RCC 7860 (cell line): Measurements from ENCODE around the gene RAP2A.

Experiments
- DNase-seq: peaks from one replicate; pipeline ENCODE4 v3.0.0-alpha.2; 2015; ENCODE audit warnings: low spot score
- FAIRE-seq: peaks from 2 replicates; lab custom pipeline; 2012; peaks lifted over from hg19 to GRCh38; lab: Jason Lieb, UNC

RAP2A gene

GRCh38 chr13:97422118-97423054 is 11.6 kb upstream of the RAP2A start:
- DNase-seq (no peak), FAIRE-seq (no peak)

- DNase-seq, result no peak
- no peak for FAIRE-seq
Observed at GRCh38 chr13:97423300-97424045, 10.5 kb upstream of the RAP2A start.

DNA sequence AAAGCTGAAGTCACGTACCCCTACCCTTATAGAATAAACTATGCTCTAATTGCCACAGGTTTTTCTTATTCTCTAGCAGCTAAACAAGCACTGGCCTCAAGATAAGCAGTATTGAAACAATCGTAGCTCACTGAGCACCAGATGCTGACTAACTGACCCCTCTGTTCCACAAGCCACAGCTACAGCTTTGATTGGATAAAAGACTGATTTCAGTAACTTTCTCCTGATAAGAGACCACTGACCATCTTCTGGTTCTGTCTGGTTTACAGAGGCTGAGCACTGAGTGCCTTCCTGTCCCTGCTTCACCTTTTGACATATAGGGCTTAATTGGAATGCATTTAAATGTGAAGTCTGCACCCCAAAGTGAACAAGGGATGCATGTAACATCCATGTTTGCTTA is 8.4 kb upstream of the RAP2A start:
- DNase-seq, result no peak
- FAIRE-seq, result no peak

DNA sequence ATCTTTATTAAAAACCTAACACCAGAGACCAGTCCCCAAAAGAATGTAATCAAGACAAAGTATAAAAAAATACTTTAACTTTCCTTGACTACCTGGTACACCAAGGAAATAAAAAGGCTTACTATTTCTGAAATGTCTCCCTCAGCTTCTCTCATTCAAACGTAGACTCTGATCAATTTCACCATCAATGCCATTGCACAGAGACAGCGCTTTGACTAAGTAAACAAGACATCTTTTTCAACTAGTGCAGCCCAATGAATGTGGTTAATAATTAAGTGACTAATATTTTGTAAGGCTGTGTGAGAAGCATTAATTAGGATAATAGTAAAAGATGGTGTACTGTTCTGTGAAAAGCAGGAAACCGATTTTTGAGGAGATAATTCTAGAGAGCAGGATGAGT is 7.3 kb upstream of the RAP2A start:
- FAIRE-seq, result no peak

GRCh38 chr13:97429681-97430081 is 4.3 kb upstream of the RAP2A start:
- FAIRE-seq (no peak), DNase-seq (no peak)

More for the DNA sequence above, 7.3 kb upstream of the RAP2A start:
- no peak for DNase-seq

GRCh38 chr13:97430296-97430695 is 3.7 kb upstream of the RAP2A start:
- no peak for DNase-seq
- FAIRE-seq, result no peak

- DNase-seq, result no peak
- FAIRE-seq, result no peak
Observed at GRCh38 chr13:97431171-97431764, 2.7 kb upstream of the RAP2A start.

DNA sequence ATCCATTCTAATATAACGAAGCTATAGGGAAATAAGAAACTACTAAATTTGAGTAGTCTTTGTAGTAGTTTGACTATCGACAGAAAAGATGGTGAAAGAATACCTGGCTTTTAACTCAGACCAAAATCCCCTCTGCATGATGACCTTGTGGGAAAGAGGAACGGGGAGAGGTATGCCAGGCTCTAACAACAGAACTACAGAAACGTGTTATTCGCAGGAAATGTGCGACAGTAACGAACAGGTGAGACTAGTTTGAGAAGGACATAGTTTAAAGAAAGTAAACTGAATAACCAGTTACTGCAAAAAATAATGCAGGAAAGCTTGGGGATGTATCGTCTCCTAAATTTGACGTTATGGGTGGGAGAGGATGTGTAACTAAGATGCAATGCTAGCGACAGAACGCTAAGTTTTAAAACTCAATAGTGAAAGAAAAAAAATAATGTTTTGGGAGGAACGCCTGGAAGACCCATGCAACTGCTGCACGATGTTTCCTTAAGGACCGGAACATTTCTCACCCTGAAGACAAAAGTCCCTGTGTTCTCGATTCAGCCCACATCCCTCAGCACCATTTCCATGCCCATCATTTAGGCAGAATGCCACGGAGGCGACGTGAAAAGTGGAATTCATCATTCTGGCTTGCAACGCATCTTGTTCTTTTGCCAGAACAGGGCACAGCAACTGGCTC is 1.6 kb upstream of the RAP2A start:
- FAIRE-seq, result no peak

DNA sequence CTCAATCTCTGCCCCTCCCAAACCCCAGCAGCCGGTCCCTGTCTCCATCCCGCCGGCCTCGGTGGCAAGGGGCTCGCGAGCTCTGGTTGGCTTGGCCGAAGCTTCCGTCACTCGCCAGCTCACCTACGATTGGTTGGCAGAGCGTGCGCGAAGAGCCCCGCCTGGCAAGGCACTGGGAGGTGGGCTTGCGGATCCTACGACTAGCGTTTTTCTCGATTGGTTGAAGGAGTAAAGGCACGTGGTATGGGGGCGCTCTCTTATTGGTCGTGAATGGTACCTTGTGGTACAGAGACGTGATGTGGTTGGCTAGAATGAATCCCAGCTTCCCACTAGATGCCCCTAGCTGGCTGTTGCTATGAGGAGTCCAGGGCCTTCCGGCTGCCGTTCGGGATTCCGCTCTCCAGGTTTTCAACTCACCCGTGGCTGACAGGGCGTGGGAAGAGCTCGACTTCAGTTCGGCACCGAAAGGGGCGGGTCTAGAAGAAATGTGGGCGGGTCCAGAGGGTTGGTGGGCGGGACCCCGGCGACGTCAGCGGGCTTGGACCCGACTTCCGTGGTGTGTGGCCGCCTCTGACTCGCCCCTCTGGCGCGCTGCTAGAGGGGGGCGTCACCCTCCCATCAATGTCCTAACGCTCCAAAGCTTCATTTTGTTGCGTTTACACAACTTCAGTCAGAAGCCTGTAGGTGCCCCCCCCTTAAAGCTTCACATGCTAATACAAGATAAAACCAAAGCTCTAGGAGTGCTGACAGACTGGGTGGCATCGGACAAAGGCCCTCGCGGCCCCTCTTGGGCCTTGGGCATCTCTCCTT is 847 bp upstream of the RAP2A start:
- DNase-seq (peak; percentile 99), FAIRE-seq (peak; percentile 92)

More for the DNA sequence above, 1.6 kb upstream of the RAP2A start:
- DNase-seq, result no peak

- FAIRE-seq (no peak), DNase-seq (no peak)
Observed at GRCh38 chr13:97434397-97435201, 630 bp downstream of the RAP2A start.

DNA sequence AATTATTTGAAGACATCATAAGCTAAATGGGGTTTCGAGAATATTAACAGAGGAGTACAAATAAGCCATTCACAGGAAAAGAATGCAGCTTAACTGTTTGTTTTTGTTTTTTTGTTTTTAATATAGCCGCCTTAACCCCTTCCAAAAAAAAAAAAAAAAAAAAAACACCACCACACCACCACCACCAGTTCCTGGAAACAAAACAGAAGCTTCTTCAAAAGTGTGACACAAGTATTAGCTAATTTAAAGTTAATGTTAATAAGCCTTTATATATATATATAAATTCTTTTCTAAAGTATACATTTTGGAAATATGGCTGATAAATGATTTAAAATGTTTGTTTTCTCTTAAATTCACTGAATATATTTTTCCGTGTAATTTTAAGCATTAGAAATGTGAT is 1.4 kb downstream of the RAP2A start:
- FAIRE-seq (no peak), DNase-seq (no peak)

DNA sequence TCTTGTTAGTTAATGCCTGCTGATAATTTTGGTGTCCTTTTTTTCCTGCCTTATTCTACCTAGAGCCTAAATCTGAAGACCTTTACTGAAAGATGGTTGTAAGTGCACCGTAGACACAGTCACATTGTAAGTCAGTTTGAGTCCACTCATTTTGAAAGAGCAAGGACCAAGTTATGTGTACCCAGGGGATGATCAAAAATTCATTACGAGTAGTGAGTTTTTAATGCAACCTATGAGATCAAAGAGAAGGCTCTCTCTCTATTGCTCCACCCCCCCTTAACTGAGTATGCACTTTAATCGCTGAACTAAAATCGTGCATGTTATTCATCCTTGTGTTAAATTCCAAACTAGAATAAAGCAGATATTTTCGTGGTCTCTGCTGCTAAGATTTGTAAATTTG is 1.8 kb downstream of the RAP2A start:
- DNase-seq, result no peak
- FAIRE-seq, result no peak

DNA sequence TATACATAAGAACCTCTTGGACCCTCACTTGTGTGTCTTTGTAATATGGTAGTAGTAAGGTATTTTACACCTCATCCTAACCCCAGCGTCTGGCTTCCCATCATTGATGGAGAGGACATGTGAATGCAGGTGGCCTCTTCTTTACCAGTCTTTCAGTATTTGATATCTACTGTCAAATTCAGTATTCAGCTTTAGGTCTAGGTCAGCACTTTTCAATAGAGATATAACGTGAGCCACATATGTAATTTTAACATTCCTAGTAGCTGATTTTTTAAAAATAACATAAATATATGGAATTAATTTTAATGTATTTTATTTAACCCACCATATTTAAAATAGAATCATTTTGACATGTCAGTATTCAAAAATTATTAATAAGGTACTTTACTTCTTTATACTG is 2.9 kb downstream of the RAP2A start:
- FAIRE-seq, result no peak
- DNase-seq, result no peak

GRCh38 chr13:97437729-97438128 is 3.8 kb downstream of the RAP2A start:
- DNase-seq (no peak), FAIRE-seq (no peak)

DNA sequence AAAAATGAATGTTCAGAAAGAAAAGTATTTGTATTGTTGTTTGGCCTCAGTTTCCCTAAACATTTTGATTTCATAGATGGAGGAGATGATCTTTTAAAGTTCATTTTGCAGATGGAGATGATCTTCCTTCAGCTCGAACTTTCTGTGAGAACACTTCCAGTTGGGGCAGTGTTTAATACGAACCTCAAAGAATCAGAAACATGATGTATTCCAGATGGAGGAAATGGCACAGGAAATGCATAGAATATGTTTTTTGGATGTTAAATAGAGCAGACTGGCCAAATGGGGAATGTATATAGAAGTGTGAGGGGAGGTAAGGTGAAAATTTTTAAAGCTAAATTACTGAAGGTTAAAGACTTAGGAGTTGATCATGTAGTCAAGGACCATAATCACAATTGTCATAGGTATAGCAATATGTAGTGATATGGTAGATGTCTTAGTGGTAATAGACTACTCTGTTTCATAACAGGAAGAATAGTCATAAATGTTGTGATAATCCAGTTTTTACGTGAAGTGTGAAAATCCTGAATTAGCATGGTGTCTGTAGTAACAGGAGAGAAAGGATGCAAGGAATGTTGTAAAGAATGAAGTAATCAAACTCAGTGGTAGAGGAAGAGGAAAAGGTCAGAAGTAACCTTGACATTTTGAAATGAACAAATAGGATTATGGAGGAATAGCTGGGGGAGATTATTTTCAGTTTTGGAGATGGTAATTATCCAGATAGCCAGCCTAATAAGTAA is 5.1 kb downstream of the RAP2A start:
- FAIRE-seq (no peak), DNase-seq (no peak)

GRCh38 chr13:97440598-97441170 is 6.7 kb downstream of the RAP2A start:
- DNase-seq (no peak), FAIRE-seq (no peak)

- FAIRE-seq (no peak), DNase-seq (no peak)
Observed at GRCh38 chr13:97441368-97441767, 7.4 kb downstream of the RAP2A start.

- FAIRE-seq (no peak), DNase-seq (no peak)
Observed at GRCh38 chr13:97445522-97446187, 11.7 kb downstream of the RAP2A start.
